ENCODE results near the gene CDCA7.
"Not testable (repeated sequence)": the region's sequence is repeated elsewhere in the genome, so short reads cannot be mapped to it uniquely, and the experiment has no call there.

Gene CDCA7

DNA sequence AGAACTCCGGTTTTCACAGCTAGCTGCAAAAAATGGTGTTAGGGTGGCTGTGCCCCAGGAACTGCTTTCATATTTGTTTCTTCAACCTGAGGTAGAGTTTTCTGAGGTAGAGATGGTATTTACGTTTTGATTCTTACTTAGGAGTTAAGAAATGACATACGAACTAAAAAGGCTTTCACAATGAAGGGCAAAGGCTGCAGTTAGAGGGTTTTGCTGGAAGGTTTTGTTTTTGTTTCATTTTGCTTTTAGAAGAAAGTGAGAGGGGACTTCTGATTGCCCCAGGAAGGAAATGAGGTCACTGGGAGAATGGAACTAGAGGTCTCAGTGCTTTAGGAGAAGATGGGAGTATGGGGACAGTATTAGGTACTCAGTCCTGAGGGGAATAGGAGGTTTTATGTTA is 15.5 kb downstream of the CDCA7 start:
- DNase-seq = no peak

DNA sequence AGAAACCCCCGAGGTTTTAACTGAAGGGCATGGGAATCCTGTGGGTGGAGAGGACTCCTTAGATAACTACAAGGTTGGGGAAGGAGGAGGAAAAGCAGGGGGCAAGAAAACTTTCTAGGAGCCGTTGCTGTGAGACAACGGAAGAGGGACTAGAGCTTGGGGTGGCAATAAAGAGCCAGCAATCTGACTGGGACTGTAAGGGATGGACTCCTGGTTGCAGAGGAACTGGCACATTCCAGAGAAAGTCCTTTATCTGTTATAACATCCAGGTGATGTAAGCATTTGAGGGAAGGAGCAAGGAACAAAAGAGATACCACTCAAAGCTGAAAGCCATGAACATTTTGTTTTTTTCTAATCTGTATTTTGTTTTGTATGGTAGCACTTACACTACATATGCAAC is 16.4 kb downstream of the CDCA7 start:
- no peak for DNase-seq

DNA sequence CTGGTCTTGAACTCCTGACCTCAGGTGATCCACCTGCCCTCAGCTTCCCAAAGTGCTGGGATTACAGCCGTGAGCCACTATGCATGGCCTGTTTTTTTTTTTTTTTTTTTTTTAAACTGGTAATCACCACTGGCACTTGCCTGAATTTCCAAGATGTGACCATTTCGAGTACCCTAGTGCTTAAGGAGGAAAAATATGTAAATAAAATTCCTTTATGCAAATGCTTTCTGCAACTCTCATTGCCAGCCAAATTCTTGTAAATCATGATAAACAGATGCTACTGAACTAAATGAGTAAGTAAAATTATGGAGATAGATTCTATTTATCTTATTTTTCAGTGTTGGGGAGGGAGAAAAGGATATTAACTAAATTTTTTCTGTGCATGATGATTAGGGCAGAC is 18.6 kb downstream of the CDCA7 start:
- DNase-seq = no peak

DNA sequence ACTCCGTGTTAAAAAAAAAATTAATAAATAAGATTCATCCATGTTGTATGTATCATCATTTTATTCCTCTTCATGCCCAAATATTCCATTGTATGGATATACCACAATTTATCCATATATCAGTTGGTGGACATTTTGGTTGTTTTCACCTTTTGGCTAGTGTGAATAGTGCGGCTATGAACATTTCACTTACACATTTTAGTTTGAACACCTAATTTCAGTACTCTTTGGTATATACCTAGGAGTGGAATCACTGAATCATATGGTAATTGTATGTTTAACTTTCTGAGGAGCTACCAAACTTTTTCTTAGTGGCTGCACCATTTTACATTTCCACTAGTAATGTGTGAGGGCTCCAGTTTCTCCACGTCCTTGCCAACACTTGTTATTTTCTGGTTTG is 20.0 kb downstream of the CDCA7 start:
- no peak for DNase-seq

DNA sequence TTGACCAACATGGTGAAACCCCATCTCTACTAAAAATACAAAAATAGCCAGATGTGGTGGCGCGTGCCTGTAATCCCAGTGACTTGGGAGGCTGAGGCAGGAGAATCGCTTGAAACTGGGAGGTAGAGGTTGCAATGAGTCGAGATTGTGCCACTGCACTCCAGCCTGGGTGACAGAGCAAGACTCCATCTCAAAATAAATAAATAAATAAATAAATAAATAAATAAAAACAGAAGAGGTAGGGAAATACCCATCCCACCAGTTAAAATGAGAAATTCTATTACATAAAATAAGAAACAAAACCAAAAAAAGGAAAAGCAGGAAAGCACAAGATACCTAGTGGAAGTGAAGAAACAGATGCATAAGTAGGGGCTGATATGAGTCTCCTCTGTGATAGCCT is 30.9 kb downstream of the CDCA7 start:
- DNase-seq = not testable (repeated sequence)

DNA sequence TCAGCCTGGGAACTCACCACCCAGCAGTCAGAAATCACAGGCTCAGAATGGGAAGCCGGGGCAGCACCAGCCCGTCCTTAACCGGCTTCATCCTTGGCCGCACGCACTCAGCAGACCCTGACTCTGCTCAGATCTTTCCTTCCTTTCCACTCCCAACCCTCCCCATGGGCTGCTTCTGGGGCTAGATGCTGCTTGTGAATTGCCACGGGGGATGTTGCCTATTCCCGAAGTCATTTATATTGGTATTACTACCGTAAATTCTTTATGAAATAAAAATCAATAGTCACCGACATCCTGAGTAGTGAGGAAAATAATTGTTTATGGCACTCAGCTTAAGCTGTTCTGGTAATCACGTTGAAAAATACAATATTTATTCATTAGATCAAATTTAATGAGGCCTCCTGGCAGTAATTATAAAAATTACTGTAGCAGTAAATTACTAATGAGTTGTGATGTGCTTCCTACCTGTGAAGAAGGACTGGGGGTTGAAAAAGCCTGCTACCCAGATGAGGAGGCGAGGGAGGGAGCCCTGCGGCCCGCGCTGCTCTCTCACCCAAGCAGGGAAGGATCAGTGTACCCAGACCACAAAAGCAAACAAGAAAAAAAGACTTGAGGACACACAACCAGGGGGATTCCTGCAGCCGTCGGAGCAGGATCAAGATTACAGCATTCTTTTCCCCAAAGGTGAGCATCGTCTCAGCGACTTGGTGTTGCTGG is 31.5 kb downstream of the CDCA7 start:
- DNase-seq = peak; percentile 28

DNA sequence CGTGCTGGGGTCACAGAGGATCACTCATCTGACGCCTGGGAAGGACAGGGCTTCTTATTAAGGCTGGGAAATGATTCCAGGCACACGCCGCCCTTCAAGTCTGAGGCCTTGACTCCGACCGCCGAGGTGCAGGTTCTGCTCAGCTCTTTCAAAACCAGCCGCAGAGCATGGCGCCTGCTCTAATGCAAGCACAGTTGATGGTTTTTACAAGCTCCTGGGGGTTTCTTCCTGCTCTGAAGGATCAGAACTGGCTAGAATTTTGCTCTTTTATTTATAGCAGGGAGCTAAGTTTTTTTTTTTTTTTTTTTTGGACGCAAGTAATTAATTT is 32.0 kb downstream of the CDCA7 start:
- DNase-seq = no peak

DNA sequence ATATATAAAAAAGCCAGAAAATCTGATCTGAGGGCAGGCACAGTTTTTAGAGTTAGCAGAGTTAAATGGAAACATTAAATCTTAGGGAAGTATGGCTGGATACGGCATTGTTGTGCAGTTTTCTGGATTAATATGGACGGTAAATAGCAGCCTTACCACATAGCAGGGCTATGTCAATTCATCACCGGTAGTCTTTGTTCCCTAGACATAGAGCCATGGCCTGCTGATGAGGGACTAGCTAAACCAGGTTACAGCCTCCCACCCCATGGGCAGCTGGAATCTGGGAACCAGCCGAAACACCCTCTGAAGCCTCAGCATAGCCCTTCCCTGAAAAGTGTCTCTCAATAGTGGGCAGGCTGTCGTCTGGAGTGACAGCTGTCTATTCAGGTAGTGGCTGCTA is 32.4 kb downstream of the CDCA7 start:
- no peak for DNase-seq

DNA sequence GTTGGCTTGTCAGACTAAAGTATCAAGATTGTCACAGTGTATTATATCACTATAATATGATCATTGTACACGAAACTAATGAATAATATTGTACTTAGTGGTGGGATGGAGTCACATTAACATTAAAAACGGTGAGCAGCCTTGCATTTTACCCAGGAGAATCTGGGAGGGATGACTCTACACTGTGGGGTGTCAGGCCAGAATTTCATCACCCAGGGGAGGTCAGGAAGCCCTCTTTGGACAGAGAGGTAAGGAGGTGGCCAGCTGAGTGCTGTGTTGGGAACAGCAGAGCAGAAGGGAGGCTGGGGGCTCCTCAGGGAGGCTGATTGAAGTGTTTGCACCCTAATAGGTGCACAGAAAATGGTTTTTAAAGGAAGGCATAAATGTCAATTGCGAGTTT is 33.0 kb downstream of the CDCA7 start:
- DNase-seq = no peak

DNA sequence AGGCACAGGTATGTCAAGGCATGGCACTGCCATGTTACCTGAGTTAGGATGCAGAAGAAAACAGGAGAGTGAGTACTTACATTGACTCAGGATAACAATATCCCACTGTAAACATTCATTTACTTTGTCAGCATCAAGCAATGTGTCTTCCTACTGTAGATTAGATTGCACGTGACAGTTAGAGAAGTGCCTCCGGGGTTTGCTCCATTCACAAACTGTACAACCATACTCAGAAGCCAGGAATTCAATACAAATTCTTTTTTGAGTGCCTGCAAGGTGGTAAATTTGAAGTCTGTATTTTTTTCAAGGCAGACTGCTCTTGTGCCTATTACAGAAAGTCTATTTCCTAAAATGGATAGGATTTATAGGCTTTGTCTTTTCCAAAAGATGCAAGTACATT is 34.1 kb downstream of the CDCA7 start:
- no peak for DNase-seq

DNA sequence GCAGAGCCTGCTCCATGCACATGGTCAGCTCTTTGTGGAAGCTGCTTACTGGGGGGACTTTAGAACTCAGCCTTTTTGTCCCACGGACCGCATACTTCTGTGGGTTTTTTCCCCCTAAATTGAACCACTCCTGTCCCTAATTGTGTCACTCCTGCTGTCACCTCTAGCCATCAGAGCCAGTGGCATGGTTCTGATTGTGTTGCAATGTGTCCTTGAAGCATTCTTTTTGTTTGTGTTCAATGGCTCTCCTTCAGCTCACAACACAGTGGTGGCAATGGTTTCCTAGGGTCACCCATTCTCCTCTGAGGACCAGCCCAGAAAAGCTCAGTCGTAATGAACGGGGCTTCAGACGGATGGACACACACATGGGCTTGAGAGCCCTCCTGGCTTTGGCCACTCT is 35.4 kb downstream of the CDCA7 start:
- no peak for DNase-seq

DNA sequence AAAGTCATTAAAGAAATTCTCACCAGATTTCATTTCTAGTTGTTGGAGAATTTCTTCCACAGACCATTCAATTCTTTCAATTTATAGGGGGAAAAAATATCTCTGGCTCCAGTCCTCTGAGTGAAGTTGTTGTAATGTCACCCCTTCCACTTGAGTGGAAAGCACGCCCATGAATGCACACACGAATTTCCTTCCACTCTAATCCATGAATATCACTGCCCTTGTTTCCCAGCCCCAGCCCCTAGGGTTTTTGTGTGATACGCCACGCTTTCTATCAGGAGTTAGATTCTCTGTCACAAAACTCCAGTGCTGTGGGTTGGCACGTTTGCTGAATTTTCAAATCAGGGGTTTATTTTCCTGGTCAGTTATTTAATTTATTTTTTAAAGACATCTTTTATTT is 38.1 kb downstream of the CDCA7 start:
- no peak for DNase-seq

DNA sequence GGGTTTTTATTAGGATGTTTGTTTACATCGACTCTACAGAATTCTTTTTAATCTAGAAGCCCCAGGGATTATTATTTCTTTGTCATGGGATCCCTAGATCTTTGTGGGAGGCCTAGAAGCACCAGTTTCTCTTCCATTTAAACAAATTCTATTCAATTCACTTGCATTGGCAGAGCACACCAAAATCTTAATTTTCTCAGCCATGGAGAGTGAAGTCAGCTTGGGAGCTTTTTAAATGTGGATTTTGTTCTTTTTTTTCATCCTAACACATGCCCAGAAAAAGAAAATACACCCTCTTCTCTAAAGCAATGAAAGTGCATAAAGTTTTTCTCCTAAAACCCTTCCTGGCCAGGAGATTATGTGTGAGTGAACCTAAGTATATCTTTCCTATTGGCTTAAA is 38.5 kb downstream of the CDCA7 start:
- DNase-seq = no peak

DNA sequence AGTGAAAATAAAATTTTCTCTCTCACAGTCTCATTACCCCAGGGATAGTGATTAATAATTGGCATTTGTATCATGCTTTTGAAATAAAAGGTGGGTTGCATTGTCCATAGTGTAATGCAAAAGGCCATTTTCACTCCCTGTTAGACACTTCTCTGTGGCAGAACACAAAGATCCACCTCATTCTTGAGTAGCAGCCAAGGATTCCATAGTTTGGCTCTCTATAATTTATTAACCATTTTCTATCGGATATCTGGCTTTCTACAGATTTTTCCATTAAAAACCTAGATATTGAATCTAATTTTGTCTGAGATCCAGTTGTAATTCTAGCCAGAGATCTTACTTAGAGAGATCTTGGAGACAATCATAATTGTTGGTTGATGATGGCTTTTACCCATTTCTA is 39.0 kb downstream of the CDCA7 start:
- DNase-seq = no peak

DNA sequence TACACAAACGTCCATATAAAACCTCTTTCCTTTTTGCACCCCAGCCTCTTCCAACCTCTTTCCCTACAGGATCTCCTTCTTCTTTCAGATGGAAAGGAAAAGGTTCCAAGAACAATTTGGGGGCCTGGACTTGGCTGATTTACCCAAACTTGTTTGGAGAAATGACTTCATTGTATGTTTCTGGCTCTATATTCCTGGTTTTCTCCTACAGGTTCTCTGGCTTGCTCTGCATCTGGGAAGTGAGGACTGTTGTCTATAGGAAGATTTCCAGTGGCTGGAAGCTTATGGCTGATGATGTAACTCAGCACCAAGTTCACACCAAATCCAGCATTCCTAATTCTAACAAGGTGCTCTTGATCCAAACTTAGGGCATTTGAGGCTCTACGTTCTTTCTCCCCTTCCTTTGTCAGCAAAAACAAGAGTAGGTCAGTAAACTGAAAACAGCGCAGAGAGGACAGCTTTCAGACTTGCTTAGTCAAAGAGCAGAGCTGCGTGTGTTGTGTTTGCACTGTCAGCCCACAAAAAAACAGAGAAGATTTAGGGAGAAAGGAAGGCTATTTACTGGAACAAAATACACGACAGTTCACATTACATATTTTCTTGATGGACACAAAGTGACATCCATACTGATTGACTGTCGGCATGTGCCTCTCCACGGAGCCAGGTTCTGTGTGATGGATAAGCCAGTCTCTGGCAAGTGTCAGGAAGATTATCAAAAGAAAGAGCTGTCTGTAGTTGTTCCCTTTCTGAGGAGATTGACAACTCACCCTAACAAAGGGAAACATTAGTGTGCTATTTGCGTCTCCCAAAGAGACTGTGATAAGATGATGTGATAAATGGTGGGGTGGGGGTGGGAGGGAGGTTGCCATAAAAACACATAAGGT is 39.7 kb downstream of the CDCA7 start:
- no peak for DNase-seq

DNA sequence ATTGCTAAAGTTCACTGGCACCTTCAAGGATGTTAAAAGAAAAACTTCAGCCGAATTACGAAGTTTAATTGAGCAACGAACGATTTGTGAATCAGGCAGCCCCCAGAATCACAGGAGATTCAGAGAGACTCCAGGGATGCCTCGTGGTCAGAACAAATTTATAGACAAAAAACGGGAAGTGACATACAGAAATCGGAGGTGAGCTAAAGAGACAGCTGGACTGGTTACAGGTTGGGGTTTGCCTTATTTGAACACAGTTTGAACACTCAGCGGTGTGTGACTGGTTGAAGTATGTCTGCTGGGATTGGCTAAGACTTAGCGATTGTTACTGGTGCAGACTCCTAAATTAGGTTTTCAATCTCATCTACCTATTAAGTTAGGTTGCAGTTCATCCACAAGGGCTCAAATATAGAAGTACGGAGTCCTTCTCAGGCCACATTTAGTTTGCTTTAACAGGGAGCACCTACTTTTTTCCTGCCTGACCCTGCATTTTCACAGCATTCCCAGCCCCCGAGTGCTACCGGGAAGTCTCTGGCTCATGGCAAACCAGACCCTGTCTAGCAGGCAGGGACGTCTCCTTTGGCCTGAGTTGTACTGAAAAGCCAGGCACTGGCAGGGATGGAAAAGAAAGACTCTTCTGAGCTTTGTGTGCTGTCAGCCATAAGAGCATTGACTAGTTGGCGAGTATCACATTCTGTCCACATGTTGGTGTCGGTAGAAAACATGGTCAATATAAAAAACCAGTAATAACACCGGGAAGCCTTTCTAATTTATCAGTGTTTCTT is 41.1 kb downstream of the CDCA7 start:
- DNase-seq = no peak

DNA sequence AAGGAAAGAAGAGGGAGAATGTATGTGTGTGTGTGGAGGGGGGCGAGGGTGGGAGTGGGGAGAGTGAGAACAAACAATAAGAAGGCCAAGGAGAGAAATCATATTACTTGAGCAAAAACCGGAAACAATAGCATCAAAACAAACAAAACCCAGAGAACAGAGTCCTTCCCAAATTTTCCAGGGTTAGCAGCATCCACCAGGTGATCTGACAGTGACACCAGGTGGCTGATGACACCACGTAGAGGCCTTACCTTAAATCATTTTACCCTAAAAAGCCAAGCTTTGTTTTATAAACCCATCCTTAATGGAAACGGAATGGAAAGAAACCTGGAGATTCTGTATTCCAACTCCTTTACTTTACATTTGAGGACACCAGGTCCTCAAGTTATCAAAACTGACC is 42.9 kb downstream of the CDCA7 start:
- no peak for DNase-seq

DNA sequence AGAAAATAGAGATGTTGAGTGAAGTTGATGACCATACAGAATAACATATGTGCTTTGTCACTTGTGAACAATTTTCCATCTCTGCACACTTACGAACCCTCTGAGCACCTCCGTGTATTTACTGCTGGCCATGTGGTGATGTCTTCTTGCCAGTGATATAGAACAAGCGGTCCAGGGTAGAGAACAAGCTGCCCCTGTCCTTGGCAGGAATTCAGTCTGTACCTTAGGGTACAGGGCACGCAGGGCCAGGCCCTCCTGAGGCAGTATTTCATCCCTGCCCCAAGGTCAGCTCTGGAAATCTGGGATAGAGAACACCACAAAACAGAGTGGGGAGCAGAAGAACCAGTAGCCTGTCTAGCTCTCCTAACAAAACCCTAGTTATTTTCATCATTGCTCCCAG is 44.6 kb downstream of the CDCA7 start:
- no peak for DNase-seq

DNA sequence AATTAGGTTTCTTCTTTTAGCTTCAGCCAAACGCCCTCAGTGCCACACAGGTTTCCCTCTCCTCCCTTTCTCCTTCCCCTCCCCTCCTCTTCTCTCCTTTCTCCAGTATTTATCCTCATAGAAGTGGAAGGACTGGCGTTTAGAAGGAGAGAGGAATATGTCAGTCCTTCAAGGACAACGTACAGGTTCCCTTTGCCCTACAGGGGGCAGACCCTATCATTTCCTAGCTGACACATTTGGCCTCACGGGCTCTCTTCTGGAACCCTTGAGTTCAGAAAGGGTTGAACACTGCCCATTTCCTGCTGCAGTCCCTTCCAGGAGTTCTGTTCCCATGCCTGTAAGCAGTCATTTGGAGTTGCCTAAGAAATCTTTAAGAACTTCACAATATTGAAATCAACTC is 46.1 kb downstream of the CDCA7 start:
- peak; percentile 9 for DNase-seq

DNA sequence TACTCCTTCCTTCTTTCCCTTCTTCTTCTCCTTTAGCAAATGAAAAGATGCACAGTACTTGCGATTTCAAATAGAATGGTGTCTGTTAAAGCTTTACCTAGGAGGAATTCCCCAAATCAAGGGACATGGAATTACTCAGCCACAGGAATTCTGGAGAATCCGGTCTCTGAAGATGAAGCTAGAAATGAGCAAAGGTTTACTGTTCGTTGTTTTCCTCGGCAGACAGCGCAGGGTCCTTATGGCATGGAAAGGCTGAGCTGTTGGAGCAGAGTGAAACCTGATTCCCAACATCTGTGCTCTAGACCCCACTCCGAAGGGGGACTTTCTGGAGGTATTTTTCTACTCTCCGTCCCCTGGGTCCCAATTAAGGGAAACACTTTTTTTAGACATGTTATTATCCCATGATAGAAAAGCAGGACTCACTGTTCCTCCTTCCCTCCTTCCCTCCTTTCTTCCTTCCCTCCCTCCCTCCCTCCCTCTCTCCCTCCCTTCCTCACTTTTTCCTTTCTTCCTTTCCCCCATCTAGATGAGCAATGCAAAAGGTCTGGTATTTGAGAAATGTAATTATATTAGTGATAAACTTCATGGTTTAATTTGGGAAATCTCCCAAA is 47.1 kb downstream of the CDCA7 start:
- DNase-seq = peak; percentile 6

DNA sequence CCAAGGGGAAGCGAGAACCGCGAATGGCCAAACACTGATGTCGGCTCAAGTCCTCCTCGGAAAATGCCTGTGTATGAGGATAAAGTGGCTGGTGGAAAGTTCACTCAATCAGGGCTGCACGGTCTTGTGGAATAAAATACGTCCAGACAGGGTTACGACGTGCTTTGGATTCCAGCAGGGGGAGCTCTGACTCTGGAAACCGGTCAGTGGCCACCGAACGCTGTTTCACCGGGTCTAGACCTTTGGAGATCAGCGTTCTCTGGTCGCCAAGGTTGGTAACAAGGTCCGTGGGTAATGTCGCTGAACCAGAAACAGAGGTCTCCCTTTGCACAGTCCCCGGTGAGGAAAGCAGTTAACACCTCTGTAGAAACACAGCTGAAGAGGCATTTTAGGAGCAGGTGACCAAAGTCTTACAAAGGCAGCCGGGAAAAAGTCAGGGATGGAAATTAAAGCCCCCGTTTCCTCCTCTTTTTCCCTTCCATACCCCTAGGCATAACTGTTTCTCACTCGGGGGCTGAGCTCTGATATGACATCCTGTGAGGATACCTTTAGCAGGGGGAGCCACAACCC is 47.8 kb downstream of the CDCA7 start:
- DNase-seq = peak; percentile 65

DNA sequence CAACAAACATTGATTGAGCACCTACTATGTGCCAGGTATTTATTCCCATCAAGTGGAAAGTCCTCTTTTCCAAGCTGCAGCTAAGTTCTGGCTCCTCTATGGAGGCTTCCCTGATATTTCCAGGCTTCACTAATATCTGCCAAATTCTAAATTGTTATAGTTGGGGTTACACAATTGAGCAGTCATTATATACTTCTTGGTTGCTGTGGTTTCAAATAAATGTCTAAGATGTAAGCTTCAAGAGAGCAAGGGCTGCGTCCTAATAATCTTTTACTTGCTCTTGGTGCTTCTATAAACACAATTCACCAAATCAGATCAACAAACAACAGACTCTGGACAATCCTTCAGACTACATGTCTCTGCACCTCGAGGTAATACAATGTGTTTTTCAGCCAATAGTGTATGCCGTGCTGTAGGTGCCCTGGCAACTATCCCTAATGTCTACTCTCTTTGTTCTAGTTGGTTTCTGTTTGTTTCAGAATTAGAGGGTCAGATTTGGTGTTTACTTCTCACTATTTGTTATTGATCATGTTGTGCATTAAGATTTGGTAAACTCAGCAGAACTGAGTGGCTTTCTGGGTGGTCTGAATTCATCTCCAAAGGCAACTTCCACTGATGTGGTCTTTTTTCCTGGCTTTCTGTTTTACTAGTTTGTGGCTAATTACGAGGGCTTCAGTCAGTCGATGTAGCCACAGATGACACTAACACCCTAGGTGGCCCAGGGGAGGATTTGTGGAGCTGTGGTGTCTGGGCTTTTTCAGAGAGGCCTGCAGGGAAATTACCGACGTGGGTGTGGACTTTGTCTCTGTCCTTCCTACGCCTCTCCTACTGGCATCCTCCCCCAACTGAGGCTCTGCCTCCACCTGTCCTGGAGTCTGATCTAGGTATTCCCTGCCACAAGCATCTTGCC is 50.4 kb downstream of the CDCA7 start:
- DNase-seq = no peak

Data from NCI-H1105 (cell line).